Measurements from ENCODE around the gene UBAC2.

The UBAC2 gene, protein sequence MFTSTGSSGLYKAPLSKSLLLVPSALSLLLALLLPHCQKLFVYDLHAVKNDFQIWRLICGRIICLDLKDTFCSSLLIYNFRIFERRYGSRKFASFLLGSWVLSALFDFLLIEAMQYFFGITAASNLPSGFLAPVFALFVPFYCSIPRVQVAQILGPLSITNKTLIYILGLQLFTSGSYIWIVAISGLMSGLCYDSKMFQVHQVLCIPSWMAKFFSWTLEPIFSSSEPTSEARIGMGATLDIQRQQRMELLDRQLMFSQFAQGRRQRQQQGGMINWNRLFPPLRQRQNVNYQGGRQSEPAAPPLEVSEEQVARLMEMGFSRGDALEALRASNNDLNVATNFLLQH
- 60.0 to 92.8 (median 68.3) reads per million in 4 experiments for total RNA-seq

DNA sequence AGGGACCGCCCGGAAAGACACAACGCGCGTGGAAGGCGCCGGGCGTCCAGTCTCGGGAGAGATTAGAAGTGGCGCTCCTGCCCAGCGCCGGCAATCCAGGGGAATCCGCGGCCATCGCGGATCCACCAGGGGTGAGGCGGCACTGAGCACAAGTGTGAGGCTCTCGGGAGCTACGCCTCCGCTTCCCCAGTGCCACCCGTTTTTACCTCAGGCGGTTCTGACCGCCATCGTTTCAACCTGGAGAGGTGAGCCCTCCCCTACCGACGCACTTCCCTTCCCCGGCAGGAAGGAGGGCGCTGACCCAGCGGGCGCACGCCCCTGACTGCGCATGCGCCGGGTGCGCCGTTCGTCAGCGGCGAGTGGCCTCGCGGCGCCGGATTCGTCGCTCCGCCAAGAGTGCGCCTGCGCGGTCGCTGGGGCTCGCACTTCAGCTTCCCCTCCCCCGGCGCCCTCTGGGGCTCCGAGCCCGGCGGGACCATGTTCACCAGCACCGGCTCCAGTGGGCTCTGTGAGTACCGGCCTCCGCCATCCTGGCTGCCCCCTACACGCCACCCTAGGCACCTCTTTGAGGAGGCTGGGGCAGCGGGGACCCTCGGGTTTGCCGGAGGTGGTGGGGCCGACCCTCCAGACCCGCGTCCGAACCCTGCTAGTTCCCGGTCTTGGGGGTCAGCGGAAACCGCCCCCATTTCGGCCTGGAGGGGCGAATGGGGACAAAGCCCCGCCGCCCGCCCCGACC, at the start of gene UBAC2:
Gene UBAC2, plus strand, starts transcription at position 423 of the 736 bp plus-strand sequence. Its CDS starts 55 bp downstream, at position 478.
- peak; percentile 96 for DNase-seq

DNA sequence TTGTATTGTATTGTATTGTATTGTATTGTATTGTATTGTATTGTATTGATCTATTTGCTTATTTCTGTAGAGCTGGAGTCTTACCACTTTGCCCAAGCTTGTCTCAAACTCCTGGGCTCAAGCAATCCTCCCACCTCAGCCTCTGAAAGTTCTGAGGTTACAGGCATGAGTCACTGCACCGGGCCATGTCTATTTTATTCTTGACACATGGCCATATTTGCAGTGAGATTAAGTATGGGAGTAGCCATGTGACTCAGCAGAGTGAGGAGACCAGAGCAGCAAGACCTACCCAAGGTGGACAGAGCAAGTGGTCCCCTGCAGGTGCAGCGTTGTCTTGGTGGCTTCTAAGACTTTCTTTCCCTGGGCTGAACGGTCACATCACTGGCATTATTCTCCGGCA, 49.1 kb upstream of the UBAC2 start:
- no peak for DNase-seq

DNA sequence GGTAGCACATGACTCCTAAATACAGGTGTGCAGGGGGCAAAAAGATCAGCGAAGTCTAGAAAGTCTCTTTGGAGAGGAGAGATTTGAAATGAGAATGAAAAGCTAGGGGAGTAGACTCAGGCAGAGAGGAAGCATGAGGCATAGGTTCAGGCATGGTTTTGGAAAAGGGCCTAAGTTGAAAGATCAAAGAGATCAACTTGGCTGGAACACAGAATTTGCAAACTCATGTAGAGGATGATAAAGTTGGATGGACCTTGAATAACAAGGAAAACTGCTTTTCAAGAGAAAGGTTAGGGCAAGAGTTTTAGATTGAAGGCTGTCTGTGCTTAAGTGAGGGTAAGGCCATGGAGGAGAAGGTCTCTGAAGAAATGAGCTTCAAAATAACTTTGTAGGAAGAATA, 47.4 kb upstream of the UBAC2 start:
- DNase-seq: no peak

DNA sequence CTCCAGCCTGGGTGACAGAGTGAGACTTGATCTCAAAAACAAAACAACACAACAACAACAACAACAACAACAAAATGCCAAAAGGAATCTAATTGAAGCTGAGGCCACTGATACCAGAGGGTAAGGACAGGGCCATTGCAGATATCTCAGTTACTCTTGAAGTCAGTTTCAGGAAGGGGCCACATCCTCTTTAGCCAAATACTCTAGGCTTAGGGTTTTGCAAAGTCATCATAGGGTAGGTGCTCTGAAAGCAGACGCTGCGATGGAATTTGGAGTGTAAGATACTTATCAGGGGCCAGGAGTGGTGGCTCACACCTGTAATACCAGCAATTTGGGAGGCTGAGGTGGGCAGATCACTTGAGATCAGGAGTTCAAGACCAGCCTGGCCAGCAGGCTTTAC, 46.6 kb upstream of the UBAC2 start:
- no peak for DNase-seq

DNA sequence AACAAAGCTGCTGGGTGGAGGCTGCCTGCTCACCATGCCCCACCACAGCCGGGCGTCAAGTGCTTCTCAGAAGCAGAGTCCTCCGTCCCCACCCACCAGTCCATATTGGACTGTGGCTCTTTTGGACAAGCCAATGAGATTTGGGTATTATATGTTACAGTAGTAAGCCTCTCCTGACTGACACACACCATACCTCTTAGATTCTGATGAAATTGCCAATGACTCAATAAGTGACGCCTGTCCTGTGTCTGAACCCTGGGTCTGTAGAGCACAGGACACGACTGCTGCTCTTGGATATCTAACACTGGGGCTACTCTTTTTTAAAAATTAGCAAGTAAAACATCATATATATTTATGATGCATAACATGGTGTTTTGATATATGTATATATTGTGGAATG, 44.8 kb upstream of the UBAC2 start:
- DNase-seq: no peak

DNA sequence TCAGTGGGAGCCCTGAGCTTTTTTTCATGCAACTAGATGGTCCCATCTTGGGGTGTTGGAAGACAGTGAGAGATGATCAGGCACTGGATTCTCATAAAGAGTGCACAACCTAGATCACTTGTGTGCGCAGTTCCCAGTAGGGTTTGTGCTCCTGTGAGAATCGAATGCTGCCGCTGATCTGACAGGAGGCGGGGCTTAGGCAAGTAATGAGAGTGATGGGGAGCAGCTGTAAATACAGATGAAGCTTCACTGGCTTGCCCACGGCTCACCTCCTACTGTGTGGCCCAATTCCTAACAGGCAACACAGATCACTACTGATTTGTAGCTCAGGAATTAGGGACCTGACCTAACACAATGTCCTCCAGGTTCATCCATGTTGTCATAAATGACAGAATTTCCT, 43.6 kb upstream of the UBAC2 start:
- no peak for DNase-seq

DNA sequence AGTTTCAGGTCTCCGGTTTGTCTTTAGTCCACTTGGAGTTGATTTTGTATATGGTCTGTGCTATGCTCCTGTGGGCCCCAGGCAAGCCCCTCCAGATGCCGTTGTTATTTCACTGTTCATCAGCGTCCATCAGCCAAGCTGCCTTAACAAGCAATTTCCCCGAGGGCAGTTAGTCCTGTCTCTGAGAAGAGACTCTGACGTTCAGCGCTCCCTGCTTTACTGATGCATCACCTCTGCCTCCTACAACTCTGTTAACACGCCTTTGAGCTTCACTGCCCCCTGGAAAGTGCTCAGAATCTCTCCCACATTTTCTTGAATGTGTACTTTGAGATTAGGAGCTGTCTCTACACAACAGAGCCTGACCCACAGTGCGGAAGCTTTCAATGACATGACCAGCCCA, 41.8 kb upstream of the UBAC2 start:
- DNase-seq: no peak

DNA sequence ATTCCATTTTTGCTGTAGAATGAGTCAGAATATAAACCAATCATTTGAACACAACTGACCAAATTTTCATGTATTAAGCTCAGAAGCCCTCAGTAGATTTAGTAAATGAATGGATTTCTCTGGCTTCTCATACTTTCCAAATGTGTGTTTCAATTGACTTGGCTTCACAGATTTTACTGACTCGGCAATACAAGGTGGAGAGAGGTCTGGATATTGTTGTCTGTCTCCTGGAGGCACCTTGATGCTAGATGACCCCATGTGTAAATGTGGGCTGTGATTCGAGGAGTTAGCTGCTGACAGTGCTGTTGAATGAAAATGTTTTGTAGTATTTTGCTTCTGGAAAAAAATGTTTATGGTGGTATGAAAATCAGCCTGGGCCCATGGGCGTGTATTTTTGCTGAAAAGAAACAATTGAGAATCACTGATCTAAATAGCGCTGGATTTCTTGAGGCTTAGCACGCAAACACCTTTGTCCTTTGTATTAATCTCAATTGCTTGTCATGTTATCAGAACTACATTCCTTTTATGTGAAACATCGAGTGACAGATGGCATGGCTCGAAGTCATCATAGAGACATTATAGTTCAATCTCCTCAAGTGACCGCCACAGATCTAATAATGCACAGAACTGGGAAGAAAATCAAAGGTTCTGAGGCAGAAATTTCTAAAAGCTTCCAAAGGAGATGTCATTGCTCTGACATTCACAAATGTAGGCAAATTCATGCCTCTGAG, 41.2 kb upstream of the UBAC2 start:
- no peak for DNase-seq

DNA sequence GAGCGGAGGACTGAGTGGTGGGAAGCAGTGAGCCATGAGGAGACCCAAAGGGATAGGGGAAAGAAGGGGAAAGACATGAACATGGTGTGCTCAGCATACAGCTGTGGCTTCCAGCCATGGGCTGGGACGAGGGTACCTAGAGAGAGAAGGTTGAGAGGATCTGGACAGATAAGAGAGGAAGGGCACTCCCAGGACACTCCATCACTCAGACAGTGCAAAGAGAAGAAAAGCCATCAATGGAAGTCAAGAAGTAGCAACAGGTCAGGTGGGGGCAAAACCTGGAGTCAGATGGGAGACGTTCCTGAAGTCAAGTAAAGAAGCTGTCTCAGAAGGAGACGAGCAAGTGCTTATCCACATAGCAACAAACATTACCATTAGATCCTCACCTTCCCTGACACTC, 40.2 kb upstream of the UBAC2 start:
- DNase-seq: no peak

DNA sequence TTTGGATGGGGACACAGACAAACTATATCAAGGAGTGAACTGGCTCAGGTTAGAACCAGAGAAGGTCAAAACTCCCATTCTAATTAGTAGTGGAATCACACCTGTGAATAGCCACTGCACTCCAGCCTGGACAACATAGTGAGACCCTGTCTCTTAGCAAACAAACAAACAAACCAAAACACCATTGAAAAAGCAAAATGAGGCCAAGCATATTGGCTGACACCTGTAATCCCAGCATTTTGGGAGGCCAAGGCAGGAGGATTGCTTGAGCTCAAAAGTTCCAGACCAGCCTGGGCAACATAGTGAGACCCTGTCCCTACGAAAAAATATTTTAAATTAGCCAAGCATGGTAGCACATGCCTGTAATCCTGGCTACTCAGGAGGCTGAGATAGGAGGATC, 39.1 kb upstream of the UBAC2 start:
- no peak for DNase-seq

DNA sequence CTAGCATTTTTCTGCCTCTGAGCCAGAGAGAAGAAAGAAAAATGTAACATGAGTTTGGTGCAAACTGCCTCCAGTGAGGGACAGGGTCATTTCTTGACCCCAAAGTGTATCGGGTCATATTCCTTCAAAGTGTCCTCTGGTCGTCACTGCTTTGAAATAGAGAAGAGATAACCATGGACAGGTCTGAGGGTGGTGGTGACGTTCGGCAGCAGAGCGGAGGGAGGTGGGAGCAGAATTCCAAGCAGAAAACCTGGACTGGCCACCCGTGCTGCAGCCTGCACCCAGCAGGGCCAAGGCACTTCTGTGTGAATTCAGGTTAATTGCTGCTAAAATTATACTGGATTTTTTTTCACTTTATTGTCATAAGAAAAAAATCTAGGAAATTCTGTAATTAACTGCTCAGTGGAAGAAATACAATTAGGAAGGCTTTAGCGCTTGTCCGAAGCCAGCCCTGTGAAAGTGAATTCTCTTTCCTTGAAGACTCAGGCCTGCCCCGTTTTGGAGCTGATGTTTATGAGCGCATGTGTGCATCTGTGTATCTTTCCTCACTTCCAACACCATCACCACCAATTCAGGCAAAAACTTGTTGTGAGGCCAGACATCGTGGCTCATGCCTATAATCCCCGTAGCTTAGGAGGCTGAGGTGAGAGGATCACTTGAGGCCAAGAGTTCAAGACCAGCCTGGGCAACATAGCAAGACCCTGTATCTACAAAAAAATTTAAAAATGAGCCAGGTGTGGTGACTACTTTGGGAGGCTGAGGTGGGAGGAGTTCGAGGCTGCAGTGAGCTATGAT, 37.9 kb upstream of the UBAC2 start:
- no peak for DNase-seq

DNA sequence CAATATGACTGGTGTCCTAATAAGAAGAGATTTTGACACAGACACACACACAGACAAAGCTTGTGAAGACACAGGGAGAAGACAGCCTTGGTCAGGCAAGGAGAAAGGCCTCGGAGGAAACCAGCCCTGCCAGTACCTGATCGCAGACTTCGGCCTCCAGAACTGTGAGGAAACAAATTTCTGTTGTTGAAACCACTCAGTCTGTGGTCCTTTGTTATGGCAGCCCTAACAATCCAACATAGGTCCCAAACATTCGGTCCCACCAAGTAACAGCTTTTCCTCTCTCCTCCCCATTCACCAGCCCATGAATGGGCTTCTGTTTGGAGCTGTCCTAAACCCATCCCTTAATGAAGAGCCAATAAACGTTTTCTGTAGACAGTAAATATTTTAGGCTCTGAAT, 36.4 kb upstream of the UBAC2 start:
- no peak for DNase-seq

DNA sequence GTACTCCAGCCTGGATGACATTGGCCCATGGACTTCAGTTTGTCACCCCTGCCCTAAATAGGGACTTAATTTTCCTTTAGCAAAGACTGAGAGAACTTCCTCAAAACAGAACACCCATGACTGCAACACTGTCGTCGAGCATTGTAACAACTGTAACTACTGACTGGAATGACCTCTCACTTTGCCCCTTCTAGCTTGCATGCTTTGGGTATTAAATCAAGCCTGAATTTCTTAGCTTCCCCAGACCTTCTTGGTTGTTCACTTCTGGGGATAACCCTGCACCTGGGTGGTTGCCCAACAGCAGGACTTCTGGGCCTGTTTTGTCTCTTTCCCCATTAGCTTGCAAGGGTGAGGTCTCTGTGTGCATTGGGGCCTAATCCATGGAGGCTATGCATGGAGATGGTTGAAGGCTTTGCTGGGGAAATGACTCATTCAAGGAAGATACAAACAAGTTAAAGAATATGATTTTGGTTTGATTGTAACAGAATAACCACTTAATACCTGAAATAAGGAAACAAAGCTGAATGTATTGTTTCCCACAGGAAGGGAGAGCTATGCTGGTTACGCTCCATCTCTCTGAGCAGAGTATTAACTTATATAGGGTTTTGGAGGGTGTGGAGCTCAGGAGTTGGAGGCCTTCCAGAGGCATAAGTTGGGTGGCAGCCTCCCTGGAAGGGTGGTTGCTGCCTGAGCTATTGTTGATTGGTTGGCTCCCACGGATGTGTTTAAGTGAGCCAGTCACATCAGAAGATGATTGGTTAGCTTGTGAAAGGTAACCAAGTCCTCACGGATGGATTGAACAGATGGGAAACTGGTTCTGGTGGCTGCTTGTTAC, 34.7 kb upstream of the UBAC2 start:
- DNase-seq: no peak

DNA sequence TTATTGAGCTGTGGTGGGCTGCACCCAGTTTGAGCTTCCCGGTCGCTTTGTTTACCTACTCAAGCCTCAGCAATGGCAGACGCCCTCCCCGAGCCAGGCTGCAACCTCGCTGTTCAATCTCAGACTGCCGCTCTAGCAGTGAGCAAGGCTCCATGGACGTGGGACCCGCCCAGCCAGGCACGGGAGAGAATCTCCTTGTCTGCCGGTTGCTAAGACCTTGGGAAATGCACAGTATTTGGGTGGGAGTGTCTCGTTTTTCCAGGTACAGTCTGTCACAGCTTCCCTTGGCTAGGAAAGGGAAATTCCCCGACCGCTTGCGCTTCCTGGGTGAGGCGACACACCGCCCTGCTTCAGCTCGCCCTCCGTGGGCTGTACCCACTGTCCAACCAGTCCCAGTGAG, 27.7 kb upstream of the UBAC2 start:
- DNase-seq: no peak

DNA sequence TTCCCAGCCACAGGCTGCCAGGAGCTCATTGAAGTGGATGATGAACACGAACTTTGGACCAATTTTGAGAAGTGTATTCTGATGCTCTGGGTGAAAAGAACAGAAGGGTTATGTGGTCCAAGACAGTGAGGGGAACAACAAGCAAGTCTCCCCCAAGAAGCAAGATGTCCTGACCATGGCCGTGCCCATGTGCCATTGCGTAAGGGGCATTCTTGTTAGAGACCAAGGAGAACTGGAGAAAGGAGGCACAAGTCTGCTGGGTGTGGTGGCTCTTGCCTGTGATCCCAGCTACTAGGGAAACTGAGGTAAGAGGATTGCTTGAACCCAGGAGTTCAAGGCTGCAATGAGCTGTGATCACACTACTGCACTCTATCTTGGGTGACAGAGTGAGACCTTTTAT, 27.0 kb upstream of the UBAC2 start:
- DNase-seq: no peak

DNA sequence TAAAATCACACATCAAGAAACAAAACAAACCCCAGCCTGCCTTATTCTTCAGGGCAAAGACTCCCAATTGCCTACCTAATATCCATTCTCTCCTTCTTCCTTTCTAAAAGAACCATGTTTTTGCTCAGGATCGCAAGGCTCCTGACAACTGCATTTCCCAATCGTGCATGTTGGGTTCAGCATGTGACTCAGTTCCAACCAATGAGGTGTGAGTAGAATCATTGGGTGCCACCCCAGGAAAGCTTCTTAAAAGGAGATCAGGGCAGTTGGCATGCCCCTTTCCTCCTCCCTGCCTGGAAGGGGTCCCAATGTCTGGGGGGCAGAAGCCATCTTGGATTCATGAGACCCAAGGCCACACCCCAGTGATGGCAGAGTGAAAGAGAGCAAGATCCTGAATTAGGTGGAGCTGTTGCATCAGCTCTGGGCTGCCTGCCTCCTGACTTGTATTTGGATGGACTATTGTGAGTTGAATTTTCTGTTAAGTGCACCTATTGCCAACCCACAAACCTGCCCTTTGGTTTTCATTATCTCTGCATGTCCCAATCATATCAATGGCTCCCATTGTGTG, 26.0 kb upstream of the UBAC2 start:
- DNase-seq: no peak

DNA sequence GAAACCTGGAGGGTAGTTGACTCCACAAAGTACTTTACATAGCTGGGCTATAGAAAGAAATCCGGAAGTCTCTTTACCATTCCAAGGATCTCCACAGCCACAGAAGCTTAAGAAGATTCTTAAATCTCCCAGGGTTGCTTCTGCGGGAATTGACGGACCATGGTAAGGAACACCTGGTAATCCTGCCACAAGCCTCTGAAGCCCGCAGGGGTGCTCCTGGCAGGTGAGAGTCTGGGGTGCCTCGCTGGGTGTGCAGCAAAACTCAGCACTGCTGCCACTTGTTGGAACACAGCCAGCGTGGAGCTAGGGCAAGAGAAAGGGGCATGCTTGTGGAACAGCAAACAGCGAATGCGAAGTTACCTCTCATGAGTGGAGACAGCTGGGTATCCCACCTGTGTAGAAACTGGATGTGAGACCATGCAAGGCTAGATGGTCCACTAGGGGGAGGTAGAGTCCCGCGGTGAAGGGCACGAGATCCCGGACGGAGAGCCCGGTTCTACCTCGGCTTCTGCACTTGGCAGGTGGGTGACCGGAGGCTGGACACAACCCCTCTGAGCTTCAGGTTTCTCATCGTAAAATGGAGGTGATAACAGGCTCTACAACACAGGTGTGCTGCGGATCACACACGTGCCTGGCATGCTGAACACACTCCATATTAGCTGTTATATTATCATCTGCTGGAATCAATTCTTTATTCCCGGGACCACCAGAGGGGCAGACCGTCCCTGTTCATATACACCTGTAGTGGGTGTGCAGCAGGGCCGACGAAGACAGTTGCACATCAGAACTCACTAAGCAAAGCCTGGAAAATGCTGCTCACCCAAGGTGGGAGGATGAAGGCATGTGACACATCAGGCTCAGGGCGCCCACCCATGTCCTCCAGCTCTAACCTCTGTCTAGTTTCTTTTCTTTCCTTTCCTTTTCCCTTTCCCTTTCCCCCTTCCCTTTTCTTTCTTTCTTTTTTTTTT, 24.1 kb upstream of the UBAC2 start:
- peak; percentile 66 for DNase-seq

DNA sequence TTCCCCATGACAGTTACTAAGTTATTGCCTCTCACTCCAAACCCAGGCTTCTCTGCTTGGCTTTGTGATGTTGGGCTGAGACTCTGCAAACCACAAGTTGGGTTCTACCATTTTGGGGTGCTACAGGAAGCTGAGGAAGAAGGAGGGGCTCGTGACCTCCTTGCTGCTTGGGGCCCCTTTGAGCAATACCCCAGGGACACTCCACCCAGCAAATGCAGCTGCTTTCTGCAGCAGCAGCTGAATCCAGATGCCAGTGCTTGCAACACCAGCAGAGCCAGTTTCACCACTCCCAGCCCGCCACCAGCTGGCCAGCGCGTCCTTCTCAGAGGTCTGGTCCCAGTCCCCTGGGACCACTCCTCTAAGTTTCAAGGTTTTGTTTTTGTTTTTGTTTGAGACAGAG, 22.0 kb upstream of the UBAC2 start:
- no peak for DNase-seq

DNA sequence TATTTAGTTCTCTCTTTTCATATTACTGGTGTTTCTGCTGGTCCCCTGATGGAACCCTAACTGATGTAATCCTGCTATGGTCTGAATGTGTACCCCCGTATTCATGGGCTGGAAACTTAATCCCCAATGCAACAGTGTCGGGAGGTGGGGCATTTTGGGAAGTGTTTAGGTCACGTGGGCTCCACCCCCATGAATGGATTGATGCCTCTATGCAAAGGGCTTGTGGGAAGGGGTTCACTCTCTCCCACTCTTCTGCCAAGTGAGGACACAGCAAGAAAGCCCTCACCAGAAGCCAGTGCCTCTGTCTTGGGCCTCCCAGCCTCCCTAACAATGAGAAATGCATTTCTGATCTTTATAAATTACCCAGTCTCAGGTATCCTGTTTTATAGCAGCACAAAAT, 21.2 kb upstream of the UBAC2 start:
- DNase-seq: no peak

DNA sequence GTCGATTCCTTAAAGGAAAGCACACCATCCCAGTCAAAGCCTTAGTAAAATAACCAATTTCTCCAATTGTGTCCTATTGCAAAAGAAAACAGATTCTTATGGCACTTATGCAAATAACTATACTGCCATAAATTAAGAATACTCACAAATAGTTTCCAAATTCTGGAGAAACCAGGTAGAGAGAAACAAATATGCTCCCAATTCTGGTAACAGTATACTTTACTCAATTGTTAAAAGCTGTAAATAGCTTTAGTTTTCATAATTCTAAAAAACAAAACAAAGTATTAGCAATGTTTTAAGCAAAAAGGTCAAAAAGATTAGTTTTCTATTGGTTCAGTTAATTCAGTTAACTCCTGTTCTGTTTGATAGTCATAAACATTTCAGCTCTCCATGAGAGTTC, 18.2 kb upstream of the UBAC2 start:
- DNase-seq: no peak
